Right lobe of liver (tissue), 6 donors: Measurements from ENCODE around the gene ADAM8. TPM values are rescaled to one million over a fixed set of nuclear protein-coding genes. Genes with fewer than 3 reads are reported as not detected.
A peak's percentile ranks its signal among the peaks of the same experiment; 100 is the strongest.

ENCODE experiments used
- ATAC-seq, 4 donors: fragments of 200-7000 bp; cut with Tn5 transposase; one replicate each; pipeline ENCODE4 v1.9.1; 2020; ENCODE audit warnings: mild to moderate bottlenecking in 4 of 4, moderate library complexity in 4 of 4
- DNase-seq, 3 donors: peaks; one replicate each; pipeline ENCODE4 v3.0.0-alpha.2; 2020
- H3K27ac ChIP-seq, 3 donors: fragments of 200-600 bp; one replicate each; pipeline ENCODE4 v1.8.0; 2022
- H3K27me3 ChIP-seq, 2 donors: fragments of 200-600 bp; one replicate each; pipeline ENCODE4 v1.8.0; 2022
- H3K36me3 ChIP-seq, 4 donors: fragments of 200-600 bp; sonication (generic) in 1 of 4; one replicate each; pipeline versions ENCODE4 v1.5.1 to v1.8.0; 2017 to 2022; ENCODE audit warnings: control low read depth in 1 of 4
- H3K4me1 ChIP-seq, 4 donors: fragments of 200-600 bp; sonication (generic) in 1 of 4; one replicate each; pipeline versions ENCODE4 v1.5.1 to v1.8.0; 2017 to 2022; ENCODE audit warnings: control low read depth in 1 of 4
- H3K4me3 ChIP-seq, 3 donors: fragments of 200-600 bp; one replicate each; pipeline ENCODE4 v1.8.0; 2022
- H3K9me3 ChIP-seq, 4 donors: fragments of 200-600 bp; sonication (generic) in 1 of 4; one replicate each; pipeline versions ENCODE4 v1.5.1 to v1.8.0; 2017 to 2022; ENCODE audit warnings: control low read depth in 1 of 4
- POLR2A ChIP-seq: fragments of 450-650 bp; IDR thresholded peaks from one replicate; pipeline ENCODE4 v1.6.1; 2017; ENCODE audit warnings: antibody characterized with exemption, mild to moderate bottlenecking
- WGBS: methylation state at CpG from one replicate; pipeline ENCODE4 v1.1.6; 2018; ENCODE audit warnings: low coverage, low lambda C conversion rate; ENCODE audit not compliant: insufficient coverage; ENCODE audit errors: missing lambda C conversion rate; 5-methylcytosine and 5-hydroxymethylcytosine counted together
- intact Hi-C, 2 donors: fragments of 100-400 bp; cut with DNase I; formaldehyde crosslinking; loops; one replicate each; pipeline versions ENCODE4 v1.11.2 to v1.14.1; 2022
- total RNA-seq, 6 experiments: library from RNA; depleted of rRNA in 2 of 6; stranded (reverse); fragments of >200 nt in 2 of 6; fragmentation: NEBNext Ultra II Directional in 3 of 6; extraction: Animal tissue kit (Norgen Biotek cat#: 25700) in 3 of 6; gene quantifications; one replicate each; pipeline versions ENCODE4 v1.1.0 to v1.2.4, GENCODE V29; 2016 to 2023
- TF ChIP-seq, protein P1 (sequence below), 4 donors: fragments of 200-600 bp in 3 of 4; fragments of 450-650 bp in 1 of 4; IDR thresholded peaks; one replicate each; pipeline versions ENCODE4 v1.5.1 to v1.8.0; 2016 to 2022; ENCODE audit warnings: antibody characterized with exemption in 4 of 4, mild to moderate bottlenecking in 2 of 4
- donor health status: DM: no; HTN: yes; CAD: no.
- donor health status: DM: no; HTN: no; CAD: no.
- donor health status: DM: no; HTN: no; CAD: no.
- donor health status: DM: no; HTN: yes; CAD: no.
- donor health status: DM: no; HTN: yes; CAD: no.

Gene ADAM8
- total RNA-seq, 6 experiments from 2014 or later = 2.6 to 8.8 (median 5.2) TPM

DNA sequence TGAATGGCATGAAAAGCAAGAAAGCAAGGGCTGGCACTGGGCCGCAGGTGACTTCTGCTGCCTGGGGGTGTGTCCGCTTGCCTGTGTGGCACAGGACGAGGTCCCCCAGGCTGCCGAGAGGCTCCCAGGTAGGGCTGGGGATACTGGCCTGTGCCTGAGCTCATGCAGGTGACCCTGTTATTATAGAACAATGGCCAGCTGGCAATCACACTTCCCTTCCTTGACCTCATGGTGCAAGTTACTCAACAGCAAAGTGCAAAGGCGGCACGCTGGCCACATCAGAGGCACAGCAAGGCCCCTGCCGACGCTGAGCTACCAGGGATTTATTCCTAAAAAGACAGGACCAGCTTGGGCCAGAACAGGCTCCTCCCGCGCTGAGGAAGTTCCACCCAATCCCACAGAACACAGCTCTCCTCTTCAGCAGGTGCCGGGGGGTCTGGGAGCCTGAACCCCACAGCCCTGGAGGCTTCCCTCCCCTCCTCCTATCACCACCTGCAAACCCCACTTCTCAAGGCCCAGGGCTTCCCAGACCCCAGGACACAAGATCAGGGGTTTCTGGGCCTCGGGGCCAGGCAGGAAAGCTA is 1.4 kb upstream of the ADAM8 start:
- intact Hi-C loops = no loop called here
- H3K4me1 ChIP-seq = peaks cover 0 to 23% (median 8%) of the 10 kb centered on the region in 4 donors
- peaks cover 0 to 28% (median 11%) of the 10 kb centered on the region in 4 donors for H3K36me3 ChIP-seq
- TF ChIP-seq POLR2A = no peak
- TF ChIP-seq, protein P1, sequence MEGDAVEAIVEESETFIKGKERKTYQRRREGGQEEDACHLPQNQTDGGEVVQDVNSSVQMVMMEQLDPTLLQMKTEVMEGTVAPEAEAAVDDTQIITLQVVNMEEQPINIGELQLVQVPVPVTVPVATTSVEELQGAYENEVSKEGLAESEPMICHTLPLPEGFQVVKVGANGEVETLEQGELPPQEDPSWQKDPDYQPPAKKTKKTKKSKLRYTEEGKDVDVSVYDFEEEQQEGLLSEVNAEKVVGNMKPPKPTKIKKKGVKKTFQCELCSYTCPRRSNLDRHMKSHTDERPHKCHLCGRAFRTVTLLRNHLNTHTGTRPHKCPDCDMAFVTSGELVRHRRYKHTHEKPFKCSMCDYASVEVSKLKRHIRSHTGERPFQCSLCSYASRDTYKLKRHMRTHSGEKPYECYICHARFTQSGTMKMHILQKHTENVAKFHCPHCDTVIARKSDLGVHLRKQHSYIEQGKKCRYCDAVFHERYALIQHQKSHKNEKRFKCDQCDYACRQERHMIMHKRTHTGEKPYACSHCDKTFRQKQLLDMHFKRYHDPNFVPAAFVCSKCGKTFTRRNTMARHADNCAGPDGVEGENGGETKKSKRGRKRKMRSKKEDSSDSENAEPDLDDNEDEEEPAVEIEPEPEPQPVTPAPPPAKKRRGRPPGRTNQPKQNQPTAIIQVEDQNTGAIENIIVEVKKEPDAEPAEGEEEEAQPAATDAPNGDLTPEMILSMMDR (IDR thresholded peaks at IDR 0.05) = no peak
- DNase-seq = peak; percentile 49 to 83 (median 79)
- H3K27me3 ChIP-seq = no peaks in the 10 kb centered on the region
- H3K27ac ChIP-seq = peak overlapping the region in 1 of 3 donors; percentile 82
- WGBS = no CpG with 5 or more reads among the region's 12 CpGs
- peak overlapping the region in 1 of 3 donors; percentile 29 for H3K4me3 ChIP-seq
- peak; percentile 56 to 77 (median 66) for ATAC-seq
- H3K9me3 ChIP-seq = no peaks in the 10 kb centered on the region

- DNase-seq (peak; percentile 34 to 64 (median 58)), ATAC-seq (peak in 2 of 4 donors; percentile 5 to 7)
- H3K27ac ChIP-seq = peak overlapping the region in 1 of 3 donors; percentile 82
- H3K4me1 ChIP-seq = peaks cover 0 to 23% (median 8%) of the 10 kb centered on the region in 4 donors
- H3K36me3 ChIP-seq = peaks cover 0 to 22% (median 5%) of the 10 kb centered on the region in 4 donors
- no peak overlapping the region for H3K4me3 ChIP-seq
- TF ChIP-seq, protein P1 (IDR thresholded peaks at IDR 0.05) = no peak
- TF ChIP-seq POLR2A = no peak
- no peaks in the 10 kb centered on the region for H3K9me3 ChIP-seq
- H3K27me3 ChIP-seq = no peaks in the 10 kb centered on the region
- WGBS = 45% methylated on average over 6 of the region's 25 CpGs
- intact Hi-C loops = no loop called here
Measured at GRCh38 chr10:133277277-133277992, 767 bp upstream of the ADAM8 start.

GRCh38 chr10:133276100-133276434 is 601 bp downstream of the ADAM8 start:
- DNase-seq (no peak), ATAC-seq (no peak)
- H3K9me3 ChIP-seq = no peaks in the 10 kb centered on the region
- H3K27ac ChIP-seq = peak overlapping the region in 2 of 3 donors; percentile 13 to 55
- peaks cover 0 to 23% (median 8%) of the 10 kb centered on the region in 4 donors for H3K4me1 ChIP-seq
- intact Hi-C loops = no loop called here
- 82% methylated on average over 2 of the region's 6 CpGs for WGBS
- peaks cover 0 to 8% (median 0%) of the 10 kb centered on the region in 4 donors for H3K36me3 ChIP-seq
- H3K4me3 ChIP-seq = peak overlapping the region in 2 of 3 donors; percentile 12 to 29
- TF ChIP-seq, protein P1 (IDR thresholded peaks at IDR 0.05) = no peak
- no peak for TF ChIP-seq POLR2A
- no peaks in the 10 kb centered on the region for H3K27me3 ChIP-seq

- Histone ChIP-seq H3K36me3 (peaks cover 0 to 11% (median 0%) of the 10 kb centered on the region in 4 donors), H3K27me3 (no peaks in the 10 kb centered on the region), H3K9me3 (no peaks in the 10 kb centered on the region), H3K4me1 (peaks cover 0 to 23% (median 8%) of the 10 kb centered on the region in 4 donors), H3K27ac (peak overlapping the region; percentile 31 to 59 (median 51)), H3K4me3 (peak overlapping the region in 2 of 3 donors; percentile 12 to 29)
- WGBS = no CpG with 5 or more reads among the region's 12 CpGs
- TF ChIP-seq, protein P1 (IDR thresholded peaks at IDR 0.05) = no peak
- TF ChIP-seq POLR2A = no peak
- intact Hi-C loops = no loop called here
- DNase-seq (peak in 1 of 3 donors; percentile 24), ATAC-seq (no peak)
Measured at GRCh38 chr10:133275684-133276092, 980 bp downstream of the ADAM8 start.
